ENCODE measurements around the gene RASGRP4. TPM values are rescaled to one million over a fixed set of nuclear protein-coding genes. Genes with fewer than 3 reads are reported as not detected.

Gene RASGRP4
- total and polyA plus RNA-seq, 10 of the 15 experiments (the other 5 are each of a cell fraction or from before 2014, with no cell fraction given) = 0.24 to 7.4 (median 3.3) TPM

DNA sequence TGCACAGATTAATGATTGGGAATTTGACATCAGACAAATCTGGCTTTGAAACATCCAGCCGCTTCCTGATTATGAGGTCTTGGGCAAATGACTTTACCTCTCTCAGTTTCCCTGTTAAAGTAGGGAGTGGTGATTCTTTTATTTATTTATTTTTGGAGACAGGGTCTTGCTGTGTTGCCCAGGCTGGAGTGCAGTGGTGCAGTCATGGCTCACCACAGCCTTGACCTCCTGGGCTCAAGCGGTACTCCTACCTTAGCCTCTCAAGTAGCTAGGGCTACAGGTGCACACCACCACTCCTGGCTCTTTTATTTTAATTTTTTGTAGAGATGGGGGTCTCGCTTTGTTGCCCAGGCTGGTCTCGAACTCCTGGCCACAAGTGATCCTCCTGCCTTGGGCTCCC is 49.0 kb downstream of the RASGRP4 start:
- no TSS peak for BruUV-seq (replicated peaks)
- TF ChIP-seq BHLHE40 (IDR thresholded peaks at IDR 0.05; ENCODE audit: borderline replicate concordance in 1 of 2, low read depth in 2 of 2, low read length in 1 of 2) = no peak
- TF ChIP-seq CHD1 (IDR thresholded peaks at IDR 0.05; ENCODE audit: low read depth, low read length) = no peak
- TF ChIP-seq IKZF1 (conservative IDR thresholded peaks at IDR 0.05) = no peak
- no peak for TF ChIP-seq MLLT1 (IDR thresholded peaks at IDR 0.05)
- TF ChIP-seq HCFC1 (IDR thresholded peaks at IDR 0.05; ENCODE audit: low read length) = no peak
- TF ChIP-seq CHD4 (IDR thresholded peaks at IDR 0.05) = no peak
- TF ChIP-seq HDGF (IDR thresholded peaks at IDR 0.05) = no peak
- ChIA-PET POLR2A (no interaction called here), CTCF (interaction anchor here (0.8 kb wide), 1 partner anchor 26 kb away, joined by 4 read pairs; the partner anchor contains the start of gene FAM98C), SMC1A (ENCODE audit: uncharacterized antibody, unreplicated experiment) (no interaction called here), RAD21 (ENCODE audit: unreplicated experiment) (interaction anchor here (4.8 kb wide), 1 partner anchor 26 kb away, joined by 46 read pairs; the partner anchor contains the start of gene FAM98C)
- Histone ChIP-seq H3K4me2 (ENCODE audit: control insufficient read depth, insufficient read depth) (peak overlapping the region; percentile 97), H3K9ac (ENCODE audit: control insufficient read depth, insufficient read depth, low read length) (no peak overlapping the region), H2AFZ (ENCODE audit: control insufficient read depth, low read depth, low read length) (no peak overlapping the region), H3K9me3 (replicated peaks; ENCODE audit: control insufficient read depth, insufficient read depth, low read length) (no peaks in the 10 kb centered on the region), H3K27me3 (replicated peaks in 1 of 2; ENCODE audit: control insufficient read depth in 2 of 2, insufficient read depth in 2 of 2, low read length in 1 of 2) (no peaks in the 10 kb centered on the region), H4K20me1 (ENCODE audit: control insufficient read depth, insufficient read depth) (0 out of 2 replicates have a peak, but pooled peaks cover 2% of the 10 kb centered on the region), H3K4me3 (peak overlapping the region; percentile 42; the same call in 1 of the 2 replicates), H3K36me3 (ENCODE audit: control insufficient read depth in 2 of 2, insufficient read depth in 2 of 2, low read length in 1 of 2) (peaks cover 12 to 20% of the 10 kb centered on the region in 2 experiments; a peak in 3 of 4 replicates), H3K4me1 (ENCODE audit: control insufficient read depth, insufficient read depth, low read length) (peaks cover 14% of the 10 kb centered on the region), H3K79me2 (ENCODE audit: control insufficient read depth, insufficient read depth, low read length) (peaks cover 28% of the 10 kb centered on the region), H3K27ac (ENCODE audit: control insufficient read depth, insufficient read depth) (no peak overlapping the region)
- 97% methylated on average over 4 of the region's 4 CpGs for WGBS (ENCODE audit: insufficient coverage, insufficient replicate concordance, low lambda C conversion rate, missing lambda C conversion rate)
- FAIRE-seq (no peak), ATAC-seq (no peak), DNase-seq (ENCODE audit: low read depth, low spot score) (no peak)
- in situ Hi-C loops (cut with MboI) (no loop called here), intact Hi-C loops (cut with micrococcal nuclease; ENCODE audit: unreplicated experiment) (no loop called here)

All from GM12878 (cell line).